ENCODE data around the gene CBLB. TPM values are rescaled to one million over a fixed set of nuclear protein-coding genes. Genes with fewer than 3 reads are reported as not detected.

CBLB gene
- total RNA-seq, 4 donors from 2014 or later = 14.8 to 46.4 (median 21.6) TPM

DNA sequence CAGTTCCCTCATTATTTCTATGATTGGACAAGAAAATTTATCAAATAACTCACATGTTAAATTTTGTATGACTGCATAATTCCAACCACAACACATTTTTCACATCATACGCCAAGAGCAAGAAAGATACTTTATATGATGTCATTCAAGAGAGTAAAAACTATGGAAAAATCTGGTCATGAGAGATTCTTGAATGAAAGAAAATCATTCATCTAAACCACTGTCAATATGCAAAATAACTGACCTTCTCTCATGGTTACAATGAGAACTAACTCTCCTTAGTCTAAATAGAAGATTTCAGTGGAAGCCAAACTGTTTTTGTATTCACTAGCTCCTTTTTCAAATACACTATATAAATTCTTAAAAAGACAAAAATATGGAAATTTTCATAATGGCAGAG lies 124.6 kb downstream of the CBLB start:
- Histone ChIP-seq H3K4me3 (no peak overlapping the region), H3K27me3 (no peaks in the 10 kb centered on the region), H3K9me3 (no peaks in the 10 kb centered on the region), H3K36me3 (peaks cover 0 to 27% of the 10 kb centered on the region in 2 donors), H3K27ac (no peak overlapping the region), H3K4me1 (peaks cover 0 to 8% of the 10 kb centered on the region in 2 donors)
- intact Hi-C loops (cut with DNase I; ENCODE audit: low total_unique reads) = no loop called here
- TF ChIP-seq, protein P1, sequence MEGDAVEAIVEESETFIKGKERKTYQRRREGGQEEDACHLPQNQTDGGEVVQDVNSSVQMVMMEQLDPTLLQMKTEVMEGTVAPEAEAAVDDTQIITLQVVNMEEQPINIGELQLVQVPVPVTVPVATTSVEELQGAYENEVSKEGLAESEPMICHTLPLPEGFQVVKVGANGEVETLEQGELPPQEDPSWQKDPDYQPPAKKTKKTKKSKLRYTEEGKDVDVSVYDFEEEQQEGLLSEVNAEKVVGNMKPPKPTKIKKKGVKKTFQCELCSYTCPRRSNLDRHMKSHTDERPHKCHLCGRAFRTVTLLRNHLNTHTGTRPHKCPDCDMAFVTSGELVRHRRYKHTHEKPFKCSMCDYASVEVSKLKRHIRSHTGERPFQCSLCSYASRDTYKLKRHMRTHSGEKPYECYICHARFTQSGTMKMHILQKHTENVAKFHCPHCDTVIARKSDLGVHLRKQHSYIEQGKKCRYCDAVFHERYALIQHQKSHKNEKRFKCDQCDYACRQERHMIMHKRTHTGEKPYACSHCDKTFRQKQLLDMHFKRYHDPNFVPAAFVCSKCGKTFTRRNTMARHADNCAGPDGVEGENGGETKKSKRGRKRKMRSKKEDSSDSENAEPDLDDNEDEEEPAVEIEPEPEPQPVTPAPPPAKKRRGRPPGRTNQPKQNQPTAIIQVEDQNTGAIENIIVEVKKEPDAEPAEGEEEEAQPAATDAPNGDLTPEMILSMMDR (IDR thresholded peaks at IDR 0.05 in 4 of 5, conservative IDR thresholded peaks at IDR 0.05 in 1 of 5) = no peak
- no peak for TF ChIP-seq POLR2A (IDR thresholded peaks at IDR 0.05)
- DNase-seq = no peak
- ATAC-seq = no peak
- in situ Hi-C loops (cut with MboI; ENCODE audit: low sequenced_read_pairs in 4 of 4) = no loop called here

DNA sequence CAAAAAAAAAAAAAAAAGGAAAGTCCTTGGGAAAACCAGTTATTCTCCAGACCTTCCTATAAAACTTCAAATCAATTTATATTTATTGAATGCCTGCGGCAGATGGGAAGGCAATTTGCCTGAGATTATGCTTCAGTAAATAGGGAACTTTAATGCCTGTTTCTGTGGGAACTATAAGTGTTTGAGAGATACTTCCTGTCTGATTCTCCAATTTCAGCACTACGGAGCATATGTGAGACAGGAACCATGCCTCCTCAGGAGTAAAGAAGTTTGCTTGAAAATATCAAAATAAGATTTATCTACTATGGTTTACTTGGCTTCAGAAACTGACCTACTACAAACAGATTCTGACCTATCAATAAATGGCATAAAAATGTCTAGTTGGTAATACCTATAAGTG lies 135.5 kb downstream of the CBLB start:
- Histone ChIP-seq H3K36me3 (peaks cover 0 to 22% of the 10 kb centered on the region in 2 donors), H3K4me3 (no peak overlapping the region), H3K4me1 (no peaks in the 10 kb centered on the region), H3K27ac (no peak overlapping the region), H3K9me3 (no peaks in the 10 kb centered on the region), H3K27me3 (no peaks in the 10 kb centered on the region)
- no peak for ATAC-seq
- intact Hi-C loops (cut with DNase I; ENCODE audit: low total_unique reads) = no loop called here
- in situ Hi-C loops (cut with MboI; ENCODE audit: low sequenced_read_pairs in 4 of 4) = no loop called here
- DNase-seq = no peak
- no peak for TF ChIP-seq POLR2A (IDR thresholded peaks at IDR 0.05)
- TF ChIP-seq, protein P1 (IDR thresholded peaks at IDR 0.05 in 4 of 5, conservative IDR thresholded peaks at IDR 0.05 in 1 of 5) = no peak

DNA sequence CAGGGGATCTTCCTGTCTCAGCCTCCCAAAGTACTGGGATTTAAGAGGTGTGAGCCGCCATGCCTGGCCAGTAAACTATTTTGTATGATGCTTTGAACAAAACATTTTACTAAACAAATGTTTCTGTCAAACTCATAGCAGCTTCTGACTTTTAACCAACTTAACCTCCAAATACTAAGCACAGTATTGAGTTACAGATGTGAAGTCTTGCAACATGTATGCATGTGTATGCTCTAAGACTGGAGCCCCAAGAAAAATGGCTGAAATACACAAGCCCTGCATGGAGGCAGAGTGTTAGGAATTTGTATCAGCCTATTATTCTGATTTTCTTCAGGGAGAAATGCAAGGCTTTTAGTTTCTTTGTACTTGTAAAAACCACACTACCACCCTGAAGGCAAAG lies 137.1 kb downstream of the CBLB start:
- Histone ChIP-seq H3K27me3 (no peaks in the 10 kb centered on the region), H3K27ac (no peak overlapping the region), H3K4me3 (no peak overlapping the region), H3K9me3 (no peaks in the 10 kb centered on the region), H3K4me1 (no peaks in the 10 kb centered on the region), H3K36me3 (peaks cover 0 to 37% of the 10 kb centered on the region in 2 donors)
- ATAC-seq (no peak), DNase-seq (no peak)
- intact Hi-C loops (cut with DNase I; ENCODE audit: low total_unique reads) (no loop called here), in situ Hi-C loops (cut with MboI; ENCODE audit: low sequenced_read_pairs in 4 of 4) (no loop called here)
- TF ChIP-seq, protein P1 (IDR thresholded peaks at IDR 0.05 in 4 of 5, conservative IDR thresholded peaks at IDR 0.05 in 1 of 5) = no peak
- TF ChIP-seq POLR2A (IDR thresholded peaks at IDR 0.05) = no peak

DNA sequence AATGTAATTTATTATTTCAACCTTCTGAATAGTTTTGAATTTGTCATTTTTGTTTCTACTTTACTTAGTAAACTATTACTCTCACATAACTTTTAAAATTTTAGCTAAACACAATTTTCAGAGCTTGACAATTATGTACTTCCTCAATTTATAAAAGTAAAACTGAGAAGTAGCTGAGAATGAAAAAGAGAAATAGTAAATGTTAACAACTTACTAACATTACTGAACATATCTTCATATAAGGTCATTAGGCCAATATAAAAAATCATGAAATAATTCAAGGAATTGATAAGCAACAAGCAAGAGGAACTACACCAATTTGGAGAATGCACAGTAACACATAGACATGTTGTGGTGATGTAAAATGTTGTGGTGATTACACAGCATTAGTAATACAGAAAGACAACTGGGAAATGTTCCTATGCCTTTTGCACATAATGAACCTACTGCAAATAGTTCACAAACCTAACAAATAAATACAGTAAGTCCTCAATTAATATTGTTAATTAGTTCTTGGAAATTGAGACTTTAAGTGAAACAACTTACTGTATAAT lies 137.9 kb downstream of the CBLB start:
- H3K36me3 ChIP-seq = peaks cover 0 to 35% of the 10 kb centered on the region in 2 donors
- H3K4me3 ChIP-seq = no peak overlapping the region
- no peak for ATAC-seq
- TF ChIP-seq, protein P1 (IDR thresholded peaks at IDR 0.05 in 4 of 5, conservative IDR thresholded peaks at IDR 0.05 in 1 of 5) = no peak
- TF ChIP-seq POLR2A (IDR thresholded peaks at IDR 0.05) = no peak
- no peak overlapping the region for H3K27ac ChIP-seq
- no peaks in the 10 kb centered on the region for H3K9me3 ChIP-seq
- no peaks in the 10 kb centered on the region for H3K4me1 ChIP-seq
- in situ Hi-C loops (cut with MboI; ENCODE audit: low sequenced_read_pairs in 4 of 4) (no loop called here), intact Hi-C loops (cut with DNase I; ENCODE audit: low total_unique reads) (no loop called here)
- no peaks in the 10 kb centered on the region for H3K27me3 ChIP-seq
- no peak for DNase-seq

DNA sequence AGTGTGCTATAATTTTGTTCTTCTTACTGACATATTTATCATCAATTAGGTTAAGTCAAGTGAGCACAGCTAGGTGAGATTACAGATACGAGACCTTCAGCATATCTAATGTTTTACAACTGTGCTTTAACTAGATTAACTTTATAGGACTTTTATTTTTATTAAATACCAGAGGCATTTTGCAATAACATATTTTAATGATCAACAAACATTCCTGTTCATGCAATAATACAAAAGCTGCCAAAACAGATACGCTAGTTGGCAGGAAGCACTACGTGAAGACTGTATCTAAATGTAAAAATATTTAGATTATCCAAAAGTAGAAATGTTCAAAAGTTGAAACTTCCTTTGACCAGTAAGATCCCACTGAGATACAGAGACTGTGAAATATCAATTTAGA lies 139.1 kb downstream of the CBLB start:
- intact Hi-C loops (cut with DNase I; ENCODE audit: low total_unique reads) = no loop called here
- Histone ChIP-seq H3K9me3 (no peaks in the 10 kb centered on the region), H3K4me3 (no peak overlapping the region), H3K27ac (no peak overlapping the region), H3K27me3 (no peaks in the 10 kb centered on the region), H3K4me1 (no peaks in the 10 kb centered on the region), H3K36me3 (peaks cover 0 to 25% of the 10 kb centered on the region in 2 donors)
- TF ChIP-seq, protein P1 (IDR thresholded peaks at IDR 0.05 in 4 of 5, conservative IDR thresholded peaks at IDR 0.05 in 1 of 5) = no peak
- no peak for TF ChIP-seq POLR2A (IDR thresholded peaks at IDR 0.05)
- in situ Hi-C loops (cut with MboI; ENCODE audit: low sequenced_read_pairs in 4 of 4) = no loop called here
- ATAC-seq (no peak), DNase-seq (no peak)

Measured in gastrocnemius medialis (tissue), 4 donors.